Transverse colon (tissue), 4 donors: ENCODE data around the gene HMSD. TPM values are rescaled to one million over a fixed set of nuclear protein-coding genes. Genes with fewer than 3 reads are reported as not detected.
A peak's percentile ranks its signal among the peaks of the same experiment; 100 is the strongest.

Experiments
- DNase-seq: peaks from one replicate; pipeline ENCODE4 v3.0.0-alpha.2; 2019
- H3K27ac ChIP-seq, 4 donors: fragments of 200-600 bp; sonication (generic); 2 replicates each; pipeline ENCODE4 v1.5.1; 2016 to 2018; ENCODE audit warnings: inconsistent platforms in 4 of 4
- H3K27me3 ChIP-seq: fragments of 200-600 bp; sonication (generic); 2 replicates; pipeline ENCODE4 v1.5.1; 2017; ENCODE audit warnings: inconsistent platforms
- H3K36me3 ChIP-seq, 4 donors: fragments of 200-600 bp; sonication (generic); 2 replicates each; pipeline ENCODE4 v1.5.1; 2017 to 2019; ENCODE audit warnings: inconsistent platforms in 4 of 4
- H3K4me1 ChIP-seq, 4 donors: fragments of 200-600 bp; sonication (generic); 2 replicates each; pipeline ENCODE4 v1.5.1; 2017 to 2020; ENCODE audit warnings: inconsistent platforms in 4 of 4
- H3K4me3 ChIP-seq, 4 donors: fragments of 200-600 bp; sonication (generic); 1 replicate in 1 of 4; 2 replicates in 3 of 4; pipeline versions ENCODE4 v1.5.1 to v1.6.1; 2017 to 2019; ENCODE audit warnings: inconsistent platforms in 4 of 4
- H3K9me3 ChIP-seq, 2 donors: fragments of 200-600 bp; sonication (generic); 2 replicates each; pipeline ENCODE4 v1.5.1; 2017 to 2019; ENCODE audit warnings: inconsistent platforms in 2 of 2
- EP300 ChIP-seq: sonication (generic); formaldehyde crosslinking; IDR thresholded peaks from one replicate; pipeline ENCODE4 v1.6.1; 2017; ENCODE audit warnings: antibody characterized with exemption, low read depth
- POLR2A ChIP-seq: fragments of 450-650 bp; IDR thresholded peaks from one replicate; pipeline ENCODE4 v1.6.1; 2016; ENCODE audit warnings: antibody characterized with exemption, mild to moderate bottlenecking, moderate library complexity
- POLR2AphosphoS5 ChIP-seq, 3 donors: sonication (generic); formaldehyde crosslinking; IDR thresholded peaks; one replicate each; pipeline ENCODE4 v1.6.1; 2016; ENCODE audit warnings: antibody characterized with exemption in 3 of 3
- WGBS, 2 donors: methylation state at CpG; one replicate each; pipeline ENCODE4 v1.1.5; 2018; ENCODE audit warnings: low coverage in 1 of 2; 5-methylcytosine and 5-hydroxymethylcytosine counted together
- in situ Hi-C, 4 donors: fragments of 200-750 bp; cut with MboI; loops; one replicate each; pipeline versions ENCODE4 v1.15.0 to v1.15.1; 2017; ENCODE audit warnings: low sequenced_read_pairs in 3 of 4, low pct_ligation_motif_present in 1 of 4, low pct_unique_long_range_greater_than_20kb in 1 of 4
- intact Hi-C: fragments of 100-400 bp; cut with DNase I; formaldehyde crosslinking; loops from one replicate; pipeline ENCODE4 v1.15.1; 2023; ENCODE audit warnings: low total_unique reads
- total RNA-seq, 4 donors: library from RNA; depleted of rRNA; stranded (reverse); fragments of >200 nt; gene quantifications; one replicate each; pipeline ENCODE4 v1.1.0, GENCODE V29; 2016
- TF ChIP-seq, protein P1 (sequence below), 5 experiments: fragments of 200-600 bp in 3 of 5; fragments of 450-650 bp in 2 of 5; sonication (generic) in 3 of 5; IDR thresholded peaks; 1 replicate in 2 of 5; 2 replicates in 3 of 5; pipeline ENCODE4 v1.5.1; 2016 to 2017; ENCODE audit warnings: antibody characterized with exemption in 5 of 5, inconsistent platforms in 3 of 5, mild to moderate bottlenecking in 2 of 5, moderate library complexity in 1 of 5

HMSD gene
- total RNA-seq, 4 donors from 2014 or later: 0.64 TPM; not detected in 3

DNA sequence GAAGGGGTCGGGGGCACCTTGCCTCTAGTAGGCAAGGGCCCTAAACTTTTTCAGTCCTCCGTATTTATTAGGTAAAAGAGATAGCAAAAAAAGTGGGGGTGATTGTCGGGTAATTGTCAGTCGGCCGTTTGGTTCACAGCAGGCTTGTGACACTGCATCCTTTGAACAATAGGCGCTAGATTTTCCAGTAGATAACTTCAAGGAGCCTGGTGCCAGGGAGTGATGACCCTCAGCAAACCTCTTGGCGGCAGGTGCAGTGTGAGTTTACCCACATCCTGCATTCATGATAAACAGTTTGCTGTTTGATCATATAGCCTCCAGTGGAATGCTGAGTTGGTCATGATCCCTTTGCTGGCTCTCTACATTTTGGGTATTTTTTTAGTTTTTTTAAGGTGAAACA is 43.6 kb downstream of the HMSD start:
- no peaks in the 10 kb centered on the region for H3K27me3 ChIP-seq
- DNase-seq: no peak
- no peaks in the 10 kb centered on the region for H3K36me3 ChIP-seq
- no peaks in the 10 kb centered on the region for H3K4me1 ChIP-seq
- TF ChIP-seq POLR2A: no peak
- no peak for TF ChIP-seq EP300
- no peak for TF ChIP-seq POLR2AphosphoS5 (IDR thresholded peaks at IDR 0.05)
- TF ChIP-seq, protein P1, sequence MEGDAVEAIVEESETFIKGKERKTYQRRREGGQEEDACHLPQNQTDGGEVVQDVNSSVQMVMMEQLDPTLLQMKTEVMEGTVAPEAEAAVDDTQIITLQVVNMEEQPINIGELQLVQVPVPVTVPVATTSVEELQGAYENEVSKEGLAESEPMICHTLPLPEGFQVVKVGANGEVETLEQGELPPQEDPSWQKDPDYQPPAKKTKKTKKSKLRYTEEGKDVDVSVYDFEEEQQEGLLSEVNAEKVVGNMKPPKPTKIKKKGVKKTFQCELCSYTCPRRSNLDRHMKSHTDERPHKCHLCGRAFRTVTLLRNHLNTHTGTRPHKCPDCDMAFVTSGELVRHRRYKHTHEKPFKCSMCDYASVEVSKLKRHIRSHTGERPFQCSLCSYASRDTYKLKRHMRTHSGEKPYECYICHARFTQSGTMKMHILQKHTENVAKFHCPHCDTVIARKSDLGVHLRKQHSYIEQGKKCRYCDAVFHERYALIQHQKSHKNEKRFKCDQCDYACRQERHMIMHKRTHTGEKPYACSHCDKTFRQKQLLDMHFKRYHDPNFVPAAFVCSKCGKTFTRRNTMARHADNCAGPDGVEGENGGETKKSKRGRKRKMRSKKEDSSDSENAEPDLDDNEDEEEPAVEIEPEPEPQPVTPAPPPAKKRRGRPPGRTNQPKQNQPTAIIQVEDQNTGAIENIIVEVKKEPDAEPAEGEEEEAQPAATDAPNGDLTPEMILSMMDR (IDR thresholded peaks at IDR 0.05): no peak
- no peak overlapping the region for H3K27ac ChIP-seq
- in situ Hi-C loops: loop anchor here in 3 of 4 donors (25.0 kb wide), 1 partner anchor 480 kb away; no protein-coding TSS in a partner anchor
- peaks cover 0 to 3% of the 10 kb centered on the region in 2 donors for H3K9me3 ChIP-seq
- intact Hi-C loops: loop anchor here (10.0 kb wide), 1 partner anchor 48 kb away; the partner anchor contains the start of gene HMSD
- no peak overlapping the region for H3K4me3 ChIP-seq
- WGBS, 2 donors: 80 to 84% methylated on average over 1 to 7 of the region's 7 CpGs

DNA sequence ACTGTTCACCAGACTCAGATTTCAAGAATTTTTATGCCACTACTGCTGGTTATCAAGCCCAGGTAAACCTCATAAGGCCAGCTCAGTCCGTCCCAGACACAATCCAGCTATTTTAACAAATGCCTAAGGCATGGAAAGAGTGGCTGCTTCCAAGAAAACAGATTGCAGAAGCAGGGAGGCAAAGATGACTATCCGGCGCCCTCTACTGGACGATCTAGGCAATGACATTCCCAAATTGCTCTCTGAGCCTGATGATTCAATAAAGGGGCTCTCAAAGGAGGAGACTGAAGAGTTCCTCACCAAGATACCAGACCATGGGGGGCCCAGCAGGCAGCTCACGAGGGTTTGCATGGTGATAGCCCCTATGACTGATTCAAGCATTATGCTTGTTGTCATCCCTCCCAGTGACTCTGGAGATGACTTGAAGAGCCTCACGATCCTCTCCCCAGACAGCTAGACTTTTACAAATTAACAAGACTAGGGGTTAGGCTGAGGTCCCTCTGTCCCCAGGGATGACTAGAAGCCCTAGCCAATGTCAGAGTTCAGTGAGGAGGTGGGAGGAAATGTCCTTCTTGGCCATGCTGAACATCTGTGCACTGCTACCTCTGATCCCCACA is 45.8 kb downstream of the HMSD start:
- peak; percentile 40 for DNase-seq
- in situ Hi-C loops (loop anchor here in 3 of 4 donors (25.0 kb wide), 1 partner anchor 483 kb away; no protein-coding TSS in a partner anchor), intact Hi-C loops (loop anchor here (5.0 to 10.0 kb wide), 2 partner anchors 33 to 50 kb away; partner anchors contain the start of gene HMSD)
- Histone ChIP-seq H3K4me1 (no peaks in the 10 kb centered on the region), H3K36me3 (no peaks in the 10 kb centered on the region), H3K27me3 (no peaks in the 10 kb centered on the region), H3K4me3 (no peak overlapping the region), H3K9me3 (peaks cover 0 to 3% of the 10 kb centered on the region in 2 donors), H3K27ac (no peak overlapping the region)
- 0 to 21% methylated on average over 1 to 6 of the region's 6 CpGs for WGBS, 2 donors
- no peak for TF ChIP-seq POLR2AphosphoS5 (IDR thresholded peaks at IDR 0.05)
- TF ChIP-seq EP300: no peak
- TF ChIP-seq, protein P1 (IDR thresholded peaks at IDR 0.05): peak; percentile 67 to 93 (median 87)

DNA sequence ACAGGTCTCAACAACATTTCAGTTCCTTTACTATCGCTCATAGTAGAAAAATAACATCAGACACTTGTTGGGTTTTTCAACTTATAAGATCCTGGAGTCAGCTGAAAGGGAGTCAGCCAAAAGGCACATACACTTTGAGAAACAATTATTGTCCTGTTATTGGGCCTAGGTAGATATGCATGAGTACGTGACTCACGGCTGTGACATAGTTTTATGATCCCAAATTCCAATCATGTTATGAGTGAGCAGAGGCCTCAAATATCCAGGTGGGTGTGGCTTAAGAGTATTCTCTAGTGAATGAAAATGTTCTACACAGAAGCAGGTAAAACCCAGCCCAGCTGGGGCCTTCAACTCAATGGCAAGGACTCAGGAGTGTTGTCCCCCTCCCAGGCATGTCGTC is 47.9 kb downstream of the HMSD start:
- no peak for DNase-seq

DNA sequence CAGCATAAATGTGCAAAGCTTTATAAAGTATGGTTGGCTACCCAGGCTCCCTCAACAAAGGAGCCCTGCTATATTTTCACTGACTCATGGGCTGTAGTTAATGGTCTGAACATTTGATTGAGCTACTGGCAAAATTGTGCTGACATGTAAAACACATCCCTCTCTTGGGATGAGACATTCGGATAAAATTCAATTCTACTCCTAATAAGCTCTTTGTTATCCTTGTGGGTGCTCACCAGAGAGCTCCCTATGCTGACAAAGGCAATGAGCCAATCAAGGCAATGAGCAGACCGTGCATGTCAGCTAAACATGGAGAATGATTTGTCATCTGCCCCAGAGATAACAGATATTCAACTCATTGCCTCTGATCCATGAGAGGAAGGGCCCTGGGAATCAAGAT is 48.5 kb downstream of the HMSD start:
- Histone ChIP-seq H3K4me1 (no peaks in the 10 kb centered on the region), H3K9me3 (peaks cover 0 to 3% of the 10 kb centered on the region in 2 donors), H3K27me3 (no peaks in the 10 kb centered on the region), H3K27ac (no peak overlapping the region), H3K36me3 (no peaks in the 10 kb centered on the region), H3K4me3 (no peak overlapping the region)
- intact Hi-C loops (loop anchor here (5.0 to 10.0 kb wide), 2 partner anchors 35 to 53 kb away; partner anchors contain the start of gene HMSD), in situ Hi-C loops (loop anchor here in 3 of 4 donors (25.0 kb wide), 1 partner anchor 485 kb away; no protein-coding TSS in a partner anchor)
- 76% methylated on average over 2 of the region's 2 CpGs; no CpG with 5 or more reads in 1 of the 2 donors for WGBS, 2 donors
- no peak for DNase-seq
- TF ChIP-seq POLR2AphosphoS5 (IDR thresholded peaks at IDR 0.05): no peak
- TF ChIP-seq EP300: no peak
- no peak for TF ChIP-seq POLR2A
- TF ChIP-seq, protein P1 (IDR thresholded peaks at IDR 0.05): no peak

More for the DNA sequence above, 47.9 kb downstream of the HMSD start:
- WGBS, 2 donors: 61 to 65% methylated on average over 3 to 4 of the region's 4 CpGs
- in situ Hi-C loops (loop anchor here in 3 of 4 donors (25.0 kb wide), 1 partner anchor 485 kb away; no protein-coding TSS in a partner anchor), intact Hi-C loops (loop anchor here (5.0 to 10.0 kb wide), 2 partner anchors 35 to 52 kb away; partner anchors contain the start of gene HMSD)
- Histone ChIP-seq H3K4me1 (no peaks in the 10 kb centered on the region), H3K4me3 (no peak overlapping the region), H3K36me3 (no peaks in the 10 kb centered on the region), H3K27ac (no peak overlapping the region), H3K27me3 (no peaks in the 10 kb centered on the region), H3K9me3 (peaks cover 0 to 3% of the 10 kb centered on the region in 2 donors)
- TF ChIP-seq EP300 (no peak), POLR2AphosphoS5 (IDR thresholded peaks at IDR 0.05) (no peak), POLR2A (no peak)
- TF ChIP-seq, protein P1 (IDR thresholded peaks at IDR 0.05): no peak
